IPS DF 6.9 (cell line): Measurements from ENCODE around the gene ACBD3.

Experiments
- DNase-seq: peaks from one replicate; pipeline ENCODE4 v3.0.0-alpha.2; 2013; ENCODE audit warnings: low read depth, low spot score
- H3K27ac ChIP-seq: one replicate; pipeline ENCODE4 v1.5.1; 2013; ENCODE audit warnings: low read length, control low read depth
- H3K27me3 ChIP-seq: 2 replicates; pipeline ENCODE4 v1.6.1; 2013; ENCODE audit warnings: mild to moderate bottlenecking, low read length; ENCODE audit not compliant: control insufficient read depth, insufficient read depth
- H3K36me3 ChIP-seq: 2 replicates; pipeline ENCODE4 v1.6.1; 2013; ENCODE audit warnings: low read length; ENCODE audit not compliant: control insufficient read depth, insufficient read depth
- H3K4me1 ChIP-seq: 2 replicates; pipeline ENCODE4 v1.6.1; 2013; ENCODE audit warnings: low read length; ENCODE audit not compliant: control insufficient read depth, insufficient read depth
- H3K4me3 ChIP-seq: 2 replicates; pipeline ENCODE4 v1.5.1; 2013; ENCODE audit warnings: mild to moderate bottlenecking, low read length
- H3K9me3 ChIP-seq: 2 replicates; pipeline ENCODE4 v1.6.1; 2013; ENCODE audit warnings: low read length, inconsistent platforms; ENCODE audit not compliant: control insufficient read depth, insufficient read depth
- WGBS: extraction: QIAGEN DNeasy Blood & Tissue Kit; methylation state at CpG from one replicate; pipeline ENCODE4 v1.1.7; 2013; ENCODE audit warnings: mixed read lengths, missing lambda C conversion rate; ENCODE audit not compliant: insufficient read length, insufficient coverage; 5-methylcytosine and 5-hydroxymethylcytosine counted together

Gene ACBD3

DNA sequence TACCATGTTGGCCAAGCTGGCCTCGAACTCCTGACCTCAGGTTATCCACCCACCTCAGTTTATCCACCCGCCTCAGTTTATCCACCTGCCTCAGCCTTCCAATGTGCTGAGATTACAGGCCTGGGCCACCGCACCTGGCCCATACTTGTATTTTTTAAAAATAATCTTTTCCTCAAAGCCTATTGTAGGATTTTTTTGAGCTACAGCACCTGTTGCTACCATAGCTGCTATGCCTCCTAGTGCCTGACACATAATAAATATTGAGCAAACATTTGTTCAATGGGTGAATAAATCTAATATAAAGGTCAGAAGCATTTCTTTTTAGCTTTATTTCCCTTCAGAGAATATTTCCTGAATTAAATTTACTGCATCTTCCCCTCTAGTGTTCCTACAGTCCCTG is 15.7 kb upstream of the ACBD3 start:
- Histone ChIP-seq H3K27me3 (no peaks in the 10 kb centered on the region), H3K36me3 (no peaks in the 10 kb centered on the region), H3K4me3 (no peak overlapping the region), H3K27ac (no peak overlapping the region), H3K4me1 (no peaks in the 10 kb centered on the region), H3K9me3 (no peaks in the 10 kb centered on the region)
- DNase-seq, result no peak
- WGBS, result no CpG with 5 or more reads among the region's 3 CpGs

DNA sequence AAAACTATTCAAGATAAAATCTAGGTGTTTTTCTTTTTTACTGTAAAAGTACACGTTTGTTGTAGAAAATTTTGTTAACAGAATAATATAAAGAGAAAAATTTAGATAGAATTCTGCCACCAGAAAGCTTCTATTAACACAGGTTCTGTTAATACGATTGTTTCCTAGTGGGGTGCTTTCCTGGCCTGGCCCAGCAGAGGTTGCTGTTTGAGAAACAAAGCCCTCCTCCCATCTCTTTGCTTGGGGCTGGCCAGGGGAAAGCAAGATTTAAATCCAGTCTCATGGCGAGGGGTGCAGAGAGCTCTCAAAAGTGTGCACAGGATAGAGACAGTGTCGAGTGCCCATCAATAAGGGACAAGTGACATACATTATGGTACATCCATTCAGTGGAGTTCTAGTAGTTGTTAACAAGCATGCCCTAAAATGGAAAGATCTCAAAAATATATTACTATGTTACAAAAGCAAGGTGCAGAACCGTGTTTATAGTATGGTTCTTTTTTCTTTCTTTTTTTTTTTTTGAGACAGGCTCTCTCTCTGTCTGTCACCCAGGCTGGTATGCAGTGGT is 14.6 kb upstream of the ACBD3 start:
- WGBS, result no CpG with 5 or more reads among the region's 5 CpGs

DNA sequence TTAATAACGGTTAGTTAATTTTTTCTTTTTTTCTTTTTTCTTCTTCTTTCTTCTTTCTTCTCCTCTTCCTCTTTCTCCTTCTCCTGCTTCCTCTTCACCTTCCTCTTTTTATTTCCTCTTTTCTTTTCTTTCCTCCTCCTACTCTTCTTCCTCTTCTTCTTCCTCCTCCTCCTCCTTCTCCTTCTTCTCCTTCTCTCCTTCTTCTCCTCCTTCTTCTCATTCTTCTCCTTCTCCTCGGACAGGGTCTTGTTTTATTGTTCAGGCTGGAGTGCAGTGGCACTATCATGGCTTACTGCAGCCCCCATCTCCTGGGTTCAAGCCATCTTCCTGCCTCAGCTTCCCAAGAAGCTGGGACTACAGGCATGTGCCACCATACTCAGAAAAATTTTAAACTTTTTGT is 13.4 kb upstream of the ACBD3 start:
- DNase-seq, result no peak
- Histone ChIP-seq H3K4me1 (no peaks in the 10 kb centered on the region), H3K9me3 (no peaks in the 10 kb centered on the region), H3K27me3 (no peaks in the 10 kb centered on the region), H3K27ac (no peak overlapping the region), H3K36me3 (no peaks in the 10 kb centered on the region), H3K4me3 (no peak overlapping the region)
- no CpG with 5 or more reads among the region's 2 CpGs for WGBS

More for the DNA sequence above, 14.6 kb upstream of the ACBD3 start:
- Histone ChIP-seq H3K9me3 (no peaks in the 10 kb centered on the region), H3K4me1 (no peaks in the 10 kb centered on the region), H3K27me3 (no peaks in the 10 kb centered on the region), H3K27ac (no peak overlapping the region), H3K4me3 (no peak overlapping the region), H3K36me3 (no peaks in the 10 kb centered on the region)
- no peak for DNase-seq

DNA sequence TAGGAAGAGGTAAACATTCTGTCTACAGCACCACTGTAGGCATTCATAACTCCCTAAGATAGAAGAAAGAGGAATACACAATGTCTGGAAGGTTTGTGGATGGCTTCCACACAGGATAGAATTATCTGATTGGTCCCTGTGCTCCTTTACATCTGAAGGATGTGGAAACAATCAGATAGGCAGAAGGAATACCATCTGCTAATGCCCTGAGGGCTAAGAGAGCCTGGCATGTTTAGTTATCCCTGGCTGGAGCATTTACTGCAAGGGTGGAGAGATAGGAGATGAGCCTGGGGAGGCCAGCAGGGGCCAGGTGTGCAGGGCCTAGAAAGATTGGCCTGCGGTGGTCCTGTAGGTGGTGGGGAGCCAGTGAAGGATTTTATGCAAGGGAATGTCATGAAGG is 8.6 kb upstream of the ACBD3 start:
- Histone ChIP-seq H3K4me3 (no peak overlapping the region), H3K36me3 (no peaks in the 10 kb centered on the region), H3K4me1 (no peaks in the 10 kb centered on the region), H3K9me3 (no peaks in the 10 kb centered on the region), H3K27me3 (no peaks in the 10 kb centered on the region), H3K27ac (no peak overlapping the region)
- WGBS, result no CpG with 5 or more reads among the region's 1 CpG
- no peak for DNase-seq

DNA sequence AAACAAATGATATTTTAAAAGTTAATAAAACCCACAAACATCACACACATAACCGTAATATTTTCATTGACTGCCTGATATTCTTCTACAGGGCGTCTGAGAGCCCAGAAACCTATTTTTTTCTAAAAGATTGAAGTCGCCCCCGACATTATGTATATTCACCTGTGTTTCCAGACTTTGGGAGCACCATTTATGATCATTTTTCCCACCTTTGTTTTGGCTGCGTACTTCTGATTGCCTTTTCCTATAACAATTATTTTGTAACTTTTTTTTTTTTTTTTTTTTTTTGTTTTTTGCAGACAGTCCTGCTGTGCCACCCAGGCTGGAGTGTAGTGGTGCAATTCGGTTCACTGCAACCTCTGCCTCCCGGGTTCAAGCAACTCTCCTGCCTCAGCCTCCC is 839 bp upstream of the ACBD3 start:
- Histone ChIP-seq H3K27ac (no peak overlapping the region), H3K4me1 (no peaks in the 10 kb centered on the region), H3K27me3 (no peaks in the 10 kb centered on the region), H3K9me3 (no peaks in the 10 kb centered on the region), H3K36me3 (no peaks in the 10 kb centered on the region), H3K4me3 (no peak overlapping the region)
- WGBS, result no CpG with 5 or more reads among the region's 7 CpGs
- DNase-seq, result no peak

DNA sequence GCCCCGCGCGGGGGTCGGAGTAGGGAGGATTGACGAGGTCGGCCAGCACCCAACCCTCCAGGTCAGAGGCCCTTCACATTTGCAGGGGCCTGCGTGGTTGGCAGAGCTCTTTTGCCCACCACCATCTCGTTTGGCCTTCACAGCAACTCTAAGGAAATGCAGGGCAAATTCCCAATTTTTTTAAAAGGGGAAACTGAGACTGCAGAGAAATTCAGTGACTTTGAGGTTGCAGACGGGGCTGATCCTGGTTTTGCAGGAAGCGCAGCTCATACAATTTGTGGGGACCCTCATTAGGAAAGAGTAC is 430 bp upstream of the ACBD3 start:
- no peak overlapping the region for H3K27ac ChIP-seq
- DNase-seq, result no peak
- H3K36me3 ChIP-seq, result no peaks in the 10 kb centered on the region
- H3K4me1 ChIP-seq, result no peaks in the 10 kb centered on the region
- H3K27me3 ChIP-seq, result no peaks in the 10 kb centered on the region
- H3K9me3 ChIP-seq, result no peaks in the 10 kb centered on the region
- peak overlapping the region; percentile 92 for H3K4me3 ChIP-seq
- WGBS, result no CpG with 5 or more reads among the region's 10 CpGs

DNA sequence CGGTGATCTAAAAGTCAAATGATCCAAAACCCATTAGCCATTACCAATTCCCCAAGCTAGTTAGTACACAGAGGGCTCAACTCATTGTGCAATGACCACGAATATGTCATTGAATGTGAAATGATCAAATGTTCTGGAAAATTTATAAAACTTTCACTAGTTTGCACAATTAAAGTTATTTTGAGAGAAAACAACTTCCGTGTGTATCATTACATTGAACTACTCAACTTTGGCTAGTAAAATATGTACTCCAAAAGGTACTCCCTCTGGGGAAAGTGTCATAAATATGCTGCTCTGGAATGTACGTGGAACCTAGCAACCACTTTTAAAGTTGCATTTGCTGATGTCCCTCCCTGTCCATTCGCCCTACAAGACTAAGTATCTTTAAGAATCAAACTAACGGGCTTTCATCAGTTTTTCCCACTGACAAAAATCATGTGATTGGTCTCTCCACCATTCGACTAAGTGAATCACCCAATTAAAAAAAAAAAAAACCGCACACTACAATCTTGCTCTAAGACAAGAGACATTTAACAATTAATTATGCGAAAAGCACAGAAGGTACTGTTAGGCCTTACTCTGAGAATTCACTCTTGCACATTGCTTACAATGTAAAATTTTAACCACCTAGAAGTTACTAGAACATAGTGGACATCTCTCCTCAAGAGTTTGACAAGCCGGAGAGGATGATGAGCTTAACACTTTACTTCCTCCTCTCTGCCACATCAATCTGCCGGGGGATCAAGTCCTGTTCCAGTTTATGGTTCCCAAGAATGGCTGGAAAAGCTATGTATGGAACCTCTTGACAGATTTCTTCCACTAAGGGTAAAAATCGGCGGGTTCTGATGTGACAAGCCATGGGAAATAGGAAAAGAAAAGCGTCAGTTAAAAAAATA is 1.2 kb downstream of the ACBD3 start:
- no CpG with 5 or more reads among the region's 14 CpGs for WGBS
- H3K27me3 ChIP-seq, result no peaks in the 10 kb centered on the region
- DNase-seq, result no peak

DNA sequence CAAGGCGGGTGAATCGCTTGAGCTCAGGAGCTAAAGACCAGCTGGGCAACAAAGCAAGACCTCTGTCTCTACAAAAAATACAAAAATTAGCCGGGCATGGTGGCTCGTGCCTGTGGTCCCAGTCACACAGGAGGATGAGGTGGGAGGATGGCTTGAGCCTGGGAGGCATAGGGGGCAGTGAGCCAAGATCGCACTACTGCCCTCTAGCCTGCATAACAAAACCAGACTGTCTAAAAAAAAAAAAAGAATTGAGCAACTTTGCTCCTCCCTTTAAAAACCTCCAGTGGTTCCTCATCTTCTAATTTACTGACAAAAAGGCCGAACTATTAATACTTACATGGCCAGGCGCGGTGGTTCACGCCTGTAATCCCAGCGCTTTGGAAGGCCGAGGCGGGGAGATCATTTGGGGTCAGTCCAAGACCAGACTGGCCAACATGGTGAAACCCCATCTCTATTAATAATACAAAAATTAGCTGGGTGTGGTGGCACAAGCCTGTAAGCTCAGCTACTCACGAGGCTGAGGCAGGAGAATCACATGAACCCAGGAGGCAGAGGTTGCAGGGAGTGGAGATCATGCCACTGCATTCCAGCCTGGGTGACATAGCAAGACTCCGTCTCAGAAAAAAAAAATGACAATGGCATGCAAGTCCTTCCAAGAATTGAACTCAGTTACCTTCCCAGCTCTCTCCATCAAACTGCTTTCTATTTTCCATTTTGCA is 4.4 kb downstream of the ACBD3 start:
- Histone ChIP-seq H3K36me3 (no peaks in the 10 kb centered on the region), H3K27me3 (no peaks in the 10 kb centered on the region), H3K27ac (no peak overlapping the region), H3K4me1 (no peaks in the 10 kb centered on the region), H3K4me3 (no peak overlapping the region), H3K9me3 (no peaks in the 10 kb centered on the region)
- DNase-seq, result no peak
- WGBS, result no CpG with 5 or more reads among the region's 14 CpGs

More for the DNA sequence above, 1.2 kb downstream of the ACBD3 start:
- no peaks in the 10 kb centered on the region for H3K36me3 ChIP-seq
- no peaks in the 10 kb centered on the region for H3K4me1 ChIP-seq
- no peak overlapping the region for H3K27ac ChIP-seq
- H3K4me3 ChIP-seq, result peak overlapping the region; percentile 92; the same call in 1 of the 2 replicates
- no peaks in the 10 kb centered on the region for H3K9me3 ChIP-seq

DNA sequence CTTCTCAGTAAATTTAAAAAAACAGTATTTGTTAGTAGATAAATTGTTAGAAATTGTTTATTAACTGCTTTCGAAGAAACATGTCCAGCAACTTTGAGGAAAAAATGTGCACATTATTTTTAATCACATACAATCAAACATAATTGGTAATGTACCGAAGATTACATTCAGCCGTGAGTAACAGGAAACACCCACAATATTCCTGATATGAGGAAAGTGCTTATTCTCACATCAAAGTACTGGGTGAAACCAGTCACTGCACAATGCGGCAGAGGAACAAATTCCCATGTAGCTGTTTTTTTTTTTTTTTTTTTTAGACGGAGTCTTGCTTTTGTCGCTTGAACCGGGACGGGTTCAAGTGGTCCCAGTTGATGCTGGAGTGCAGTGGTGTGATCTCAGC is 9.7 kb downstream of the ACBD3 start:
- Histone ChIP-seq H3K36me3 (no peaks in the 10 kb centered on the region), H3K4me3 (no peak overlapping the region), H3K27me3 (no peaks in the 10 kb centered on the region), H3K4me1 (no peaks in the 10 kb centered on the region), H3K9me3 (no peaks in the 10 kb centered on the region), H3K27ac (no peak overlapping the region)
- DNase-seq, result no peak
- WGBS, result no CpG with 5 or more reads among the region's 8 CpGs

DNA sequence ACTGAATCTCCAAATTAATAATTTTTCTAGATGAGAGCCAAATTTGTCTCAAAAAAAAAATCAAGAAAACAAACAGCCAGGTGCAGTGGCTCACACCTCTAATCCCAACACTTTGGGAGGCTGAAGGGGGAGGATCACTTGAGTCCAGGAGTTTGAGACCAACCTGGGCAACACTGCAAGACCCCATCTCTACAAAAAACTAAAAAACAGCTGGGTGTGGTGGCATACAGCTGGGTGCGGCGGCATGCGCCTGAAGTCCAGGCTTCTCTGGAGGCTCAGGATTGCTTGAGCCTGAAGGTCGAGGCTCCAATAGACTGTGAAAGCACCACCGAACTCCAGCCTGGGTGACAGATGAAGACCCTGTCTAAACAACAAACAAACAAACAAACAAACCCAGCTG is 14.0 kb downstream of the ACBD3 start:
- Histone ChIP-seq H3K9me3 (no peaks in the 10 kb centered on the region), H3K27ac (no peak overlapping the region), H3K4me3 (no peak overlapping the region), H3K27me3 (no peaks in the 10 kb centered on the region), H3K4me1 (no peaks in the 10 kb centered on the region), H3K36me3 (no peaks in the 10 kb centered on the region)
- WGBS, result no CpG with 5 or more reads among the region's 5 CpGs
- no peak for DNase-seq
